HepG2 (cell line): ENCODE results near the gene SLC39A10. TPM values are rescaled to one million over a fixed set of nuclear protein-coding genes. Genes with fewer than 3 reads are reported as not detected.

Experiments used
- ATAC-seq: fragments of 200-7000 bp; cut with Tn5 transposase; 3 replicates; pipeline ENCODE4 v1.9.1; 2020; ENCODE audit warnings: mild to moderate bottlenecking, moderate library complexity
- BruUV-seq: library from RNA; stranded (reverse); fragments of 400-500 nt; replicated peaks from 2 replicates; lab custom pipeline; 2021; lab: Mats Ljungman, UMichigan
- CTCF ChIA-PET: fragments of 300-600 bp; formaldehyde crosslinking; extraction: SDS; loops from one replicate; lab custom pipeline; 2021; ENCODE audit warnings: low total read pairs, inconsistent platforms, low intra/inter-chr PET ratio; lab: Yijun Ruan, JAX
- POLR2A ChIA-PET: fragments of 350-600 bp; sonication (Branson Sonifier 250); formaldehyde crosslinking; loops from one replicate; lab custom pipeline; 2020; ENCODE audit warnings: antibody characterized with exemption, inconsistent platforms; lab: Yijun Ruan, JAX
- DNase-seq: peaks from one replicate; pipeline ENCODE4 v3.0.0-alpha.2; 2015; ENCODE audit warnings: low spot score
- FAIRE-seq: peaks from 3 replicates; lab custom pipeline; 2011; peaks lifted over from hg19 to GRCh38; lab: Jason Lieb, UNC
- H2AFZ ChIP-seq: one replicate; pipeline ENCODE4 v1.6.1; 2011; ENCODE audit warnings: low read length, inconsistent platforms
- H3K27ac ChIP-seq: fragments of 300-600 bp; 3 replicates; pipeline ENCODE4 v1.8.0; 2011; ENCODE audit warnings: mixed run types, mild to moderate bottlenecking, mixed read lengths, low read length, inconsistent platforms; ENCODE audit not compliant: insufficient read depth; ENCODE audit errors: extremely low read length
- H3K27me3 ChIP-seq, 2 experiments: fragments of 200-600 bp in 1 of 2; 2 replicates in 1 of 2; 3 replicates in 1 of 2; pipeline versions ENCODE4 v1.6.0 to v1.8.0; 2011; ENCODE audit warnings: low read length in 2 of 2, mild to moderate bottlenecking in 2 of 2, moderate library complexity in 2 of 2, inconsistent platforms in 1 of 2; ENCODE audit not compliant: insufficient read depth in 2 of 2, control insufficient read depth in 1 of 2
- H3K36me3 ChIP-seq, 2 experiments: fragments of 200-600 bp in 1 of 2; replicated peaks in 1 of 2; 2 replicates in 1 of 2; 3 replicates in 1 of 2; pipeline versions ENCODE4 v1.5.1 to v1.8.0; 2011; ENCODE audit warnings: low read length in 2 of 2, inconsistent platforms in 1 of 2; ENCODE audit not compliant: insufficient read depth in 2 of 2, control insufficient read depth in 1 of 2
- H3K4me1 ChIP-seq: 2 replicates; pipeline ENCODE4 v1.5.1; 2012; ENCODE audit warnings: low read length, inconsistent platforms; ENCODE audit not compliant: insufficient read depth
- H3K4me2 ChIP-seq: 2 replicates; pipeline ENCODE4 v1.6.0; 2011; ENCODE audit warnings: low read depth, low read length, inconsistent platforms
- H3K4me3 ChIP-seq, 3 experiments: fragments of 200-600 bp in 1 of 3; sonication (generic), shearing (Covaris generic) in 1 of 3; replicated peaks in 1 of 3; 2 replicates each; pipeline ENCODE4 v1.5.1; 2011 to 2016; ENCODE audit warnings: low read length in 3 of 3, inconsistent platforms in 2 of 3, low read depth in 2 of 3, mild to moderate bottlenecking in 2 of 3, control low read depth in 1 of 3, mixed read lengths in 1 of 3; ENCODE audit not compliant: insufficient read depth in 1 of 3
- H3K79me2 ChIP-seq: one replicate; pipeline ENCODE4 v1.6.1; 2011; ENCODE audit warnings: low read length, inconsistent platforms; ENCODE audit not compliant: insufficient read depth
- H3K9ac ChIP-seq: 2 replicates; pipeline ENCODE4 v1.6.0; 2011; ENCODE audit warnings: mild to moderate bottlenecking, low read depth, low read length, inconsistent platforms; ENCODE audit not compliant: insufficient read depth
- H3K9me3 ChIP-seq: 2 replicates; pipeline ENCODE4 v1.5.1; 2012; ENCODE audit warnings: mild to moderate bottlenecking, low read length
- H4K20me1 ChIP-seq: 2 replicates; pipeline ENCODE4 v1.6.0; 2011; ENCODE audit warnings: inconsistent platforms, mild to moderate bottlenecking, low read length, moderate library complexity; ENCODE audit not compliant: insufficient read depth
- ATM ChIP-seq: fragments of 450-650 bp; IDR thresholded peaks from 2 replicates; pipeline ENCODE4 v1.7.1; 2017; ENCODE audit warnings: mild to moderate bottlenecking, borderline replicate concordance
- FOXJ3 ChIP-seq: sonication (generic); formaldehyde crosslinking; IDR thresholded peaks from 2 replicates; pipeline ENCODE4 v1.4.0; 2020; ENCODE audit warnings: missing genetic modification reagents, mild to moderate bottlenecking, borderline replicate concordance
- FOXK1 ChIP-seq: sonication (generic); formaldehyde crosslinking; IDR thresholded peaks from 2 replicates; pipeline ENCODE4 v1.4.0; 2020; ENCODE audit warnings: low read depth, missing genetic modification reagents, borderline replicate concordance
- HOXA5 ChIP-seq: sonication (generic); formaldehyde crosslinking; IDR thresholded peaks from 2 replicates; pipeline ENCODE4 v1.4.0; 2020; ENCODE audit warnings: missing genetic modification reagents
- KLF9 ChIP-seq: IDR thresholded peaks from 2 replicates; pipeline ENCODE4 v1.6.1; 2016; ENCODE audit warnings: low read depth
- MYPOP ChIP-seq: sonication (generic); formaldehyde crosslinking; IDR thresholded peaks from 2 replicates; pipeline ENCODE4 v1.8.1; 2023; ENCODE audit warnings: mild to moderate bottlenecking, moderate library complexity, missing genetic modification reagents
- NAIF1 ChIP-seq: sonication (generic); formaldehyde crosslinking; IDR thresholded peaks from 2 replicates; pipeline ENCODE4 v1.5.0; 2020; ENCODE audit warnings: mild to moderate bottlenecking, missing genetic modification reagents, borderline replicate concordance
- PATZ1 ChIP-seq: sonication (generic); formaldehyde crosslinking; IDR thresholded peaks from 2 replicates; pipeline ENCODE4 v1.4.0; 2020; ENCODE audit warnings: missing genetic modification reagents
- RARA ChIP-seq: IDR thresholded peaks from 2 replicates; pipeline ENCODE4 v1.6.1; 2016; ENCODE audit warnings: missing genetic modification reagents, missing compliant biosample characterization
- SNAI1 ChIP-seq: sonication (generic); formaldehyde crosslinking; IDR thresholded peaks from 2 replicates; pipeline ENCODE4 v1.5.0; 2020; ENCODE audit warnings: mild to moderate bottlenecking, missing genetic modification reagents, borderline replicate concordance
- SYNCRIP ChIP-seq: fragments of 200-400 bp; formaldehyde crosslinking; IDR thresholded peaks from 2 replicates; pipeline ENCODE4 v1.6.1; 2018; ENCODE audit warnings: mild to moderate bottlenecking, low read depth, low read length; ENCODE audit not compliant: insufficient read depth
- ZNF609 ChIP-seq: sonication (generic); formaldehyde crosslinking; IDR thresholded peaks from 2 replicates; pipeline ENCODE4 v1.4.0; 2020; ENCODE audit warnings: mild to moderate bottlenecking, missing genetic modification reagents, borderline replicate concordance
- WGBS: methylation state at CpG from one replicate; pipeline ENCODE4 v1.1.6; 2017; ENCODE audit warnings: low lambda C conversion rate; 5-methylcytosine and 5-hydroxymethylcytosine counted together
- in situ Hi-C: cut with HindIII; loops from 2 replicates; pipeline ENCODE4 v1.10.0; 2017; ENCODE audit warnings: low pct_unique_long_range_greater_than_20kb; ENCODE audit not compliant: extremely low pct_ligation_motif_present
- intact Hi-C: fragments of 100-400 bp; cut with micrococcal nuclease; formaldehyde crosslinking; loops from one replicate; pipeline ENCODE4 v1.10.0; 2022; ENCODE audit not compliant: unreplicated experiment
- polyA plus RNA-seq, 8 experiments: library from polyadenylated mRNA; depleted of rRNA in 3 of 8; stranded (reverse) in 7 of 8; unstranded in 1 of 8; fragments of >200 nt; fragmentation: Illumina TruSeq in 4 of 8; extraction: Trizol in 4 of 8; gene quantifications; 2 replicates each; pipeline versions ENCODE4 v1.2.1 to v1.2.3, GENCODE V29; 2011 to 2016; ENCODE audit warnings: low read depth in 4 of 8, missing spikeins in 1 of 8, mixed read lengths in 1 of 8; ENCODE audit not compliant: insufficient read depth in 1 of 8
- total RNA-seq, 5 experiments: library from RNA; depleted of rRNA; stranded (reverse); fragments of >200 nt; fragmentation: Illumina TruSeq; extraction: Trizol; gene quantifications; 2 replicates each; pipeline ENCODE4 v1.2.3, GENCODE V29; 2016; ENCODE audit warnings: low read depth in 1 of 5
- TF ChIP-seq, protein P1 (sequence below): IDR thresholded peaks from 2 replicates; pipeline ENCODE4 v1.6.1; 2016

The SLC39A10 gene
- total and polyA plus RNA-seq, 2 of the 13 experiments (the other 11 are each of a cell fraction or from before 2014, with no cell fraction given): 13.2 to 21.0 TPM

DNA sequence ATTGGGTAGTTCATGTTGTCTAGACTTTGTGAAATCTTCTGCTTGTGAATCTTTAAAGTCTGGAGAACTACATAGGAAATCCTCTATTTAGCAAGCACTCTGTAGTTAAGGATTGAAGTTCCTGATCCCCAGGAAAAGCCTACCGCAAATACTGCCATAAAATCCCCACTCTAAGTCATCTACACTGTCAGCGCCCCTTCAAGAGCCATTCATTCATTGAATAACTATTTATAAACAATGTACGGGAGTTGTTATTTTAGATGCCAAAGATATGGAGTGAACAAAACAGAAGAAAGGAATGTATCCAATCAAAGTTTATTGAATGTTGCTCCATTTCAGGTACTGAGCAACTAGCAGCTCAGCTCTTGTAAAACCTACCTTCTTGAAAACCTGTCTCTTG lies 36.5 kb upstream of the SLC39A10 start:
- H4K20me1 ChIP-seq: no peaks in the 10 kb centered on the region
- ATAC-seq (no peak), DNase-seq (no peak), FAIRE-seq (no peak)
- in situ Hi-C loops (no loop called here), intact Hi-C loops (no loop called here)
- H2AFZ ChIP-seq: no peak overlapping the region
- POLR2A ChIA-PET: no interaction called here
- TF ChIP-seq SYNCRIP (no peak), KLF9 (CRISPR knock-in tag) (no peak), NAIF1 (CRISPR knock-in tag) (no peak), PATZ1 (CRISPR knock-in tag) (no peak), ATM (no peak), MYPOP (CRISPR knock-in tag) (no peak), SNAI1 (CRISPR knock-in tag) (no peak), ZNF609 (CRISPR knock-in tag) (no peak), FOXK1 (no peak), FOXJ3 (CRISPR knock-in tag) (no peak), HOXA5 (CRISPR knock-in tag) (no peak), RARA (CRISPR knock-in tag) (no peak)
- TF ChIP-seq, protein P1, sequence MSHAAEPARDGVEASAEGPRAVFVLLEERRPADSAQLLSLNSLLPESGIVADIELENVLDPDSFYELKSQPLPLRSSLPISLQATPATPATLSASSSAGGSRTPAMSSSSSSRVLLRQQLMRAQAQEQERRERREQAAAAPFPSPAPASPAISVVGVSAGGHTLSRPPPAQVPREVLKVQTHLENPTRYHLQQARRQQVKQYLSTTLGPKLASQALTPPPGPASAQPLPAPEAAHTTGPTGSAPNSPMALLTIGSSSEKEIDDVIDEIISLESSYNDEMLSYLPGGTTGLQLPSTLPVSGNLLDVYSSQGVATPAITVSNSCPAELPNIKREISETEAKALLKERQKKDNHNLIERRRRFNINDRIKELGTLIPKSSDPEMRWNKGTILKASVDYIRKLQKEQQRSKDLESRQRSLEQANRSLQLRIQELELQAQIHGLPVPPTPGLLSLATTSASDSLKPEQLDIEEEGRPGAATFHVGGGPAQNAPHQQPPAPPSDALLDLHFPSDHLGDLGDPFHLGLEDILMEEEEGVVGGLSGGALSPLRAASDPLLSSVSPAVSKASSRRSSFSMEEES (CRISPR knock-in tag): no peak
- BruUV-seq: no TSS peak
- H3K36me3 ChIP-seq: no peaks in the 10 kb centered on the region
- H3K9me3 ChIP-seq: no peaks in the 10 kb centered on the region
- no peak overlapping the region for H3K4me2 ChIP-seq
- CTCF ChIA-PET: no interaction called here
- 8% methylated on average over 3 of the region's 3 CpGs for WGBS
- H3K9ac ChIP-seq: no peak overlapping the region
- peaks cover 0 to 3% of the 10 kb centered on the region in 2 experiments; a peak in 1 of 5 replicates for H3K27me3 ChIP-seq
- no peaks in the 10 kb centered on the region for H3K79me2 ChIP-seq
- H3K4me1 ChIP-seq: no peaks in the 10 kb centered on the region; the same call in 1 of the 2 replicates
- H3K27ac ChIP-seq: no peak overlapping the region
- H3K4me3 ChIP-seq: no peak overlapping the region
